Muscle layer of duodenum (tissue), 2 donors: ENCODE measurements around the gene MUL1.

ENCODE experiments used
- H3K27ac ChIP-seq: one replicate; pipeline ENCODE4 v1.7.0; 2013; ENCODE audit warnings: mild to moderate bottlenecking, low read length
- H3K27me3 ChIP-seq: one replicate; pipeline ENCODE4 v1.7.0; 2013; ENCODE audit warnings: low read depth, mild to moderate bottlenecking, control low read depth, low read length
- H3K36me3 ChIP-seq, 2 donors: one replicate each; pipeline ENCODE4 v1.7.0; 2013; ENCODE audit warnings: low read length in 2 of 2, control low read depth in 1 of 2, mild to moderate bottlenecking in 1 of 2; ENCODE audit not compliant: insufficient read depth in 2 of 2, control insufficient read depth in 1 of 2
- H3K4me1 ChIP-seq, 2 donors: one replicate each; pipeline ENCODE4 v1.7.0; 2013; ENCODE audit warnings: low read length in 2 of 2, mild to moderate bottlenecking in 2 of 2, control low read depth in 1 of 2, moderate library complexity in 1 of 2; ENCODE audit not compliant: insufficient read depth in 2 of 2, control insufficient read depth in 1 of 2
- H3K4me3 ChIP-seq, 2 donors: one replicate each; pipeline ENCODE4 v1.7.0; 2013; ENCODE audit warnings: low read length in 2 of 2, low read depth in 1 of 2, mild to moderate bottlenecking in 1 of 2
- H3K9me3 ChIP-seq, 2 donors: one replicate each; pipeline ENCODE4 v1.7.0; 2013; ENCODE audit warnings: low read length in 2 of 2, control low read depth in 1 of 2, mild to moderate bottlenecking in 1 of 2; ENCODE audit not compliant: control insufficient read depth in 1 of 2
- donor health status: healthy.

MUL1 gene

GRCh38 chr1:20494609-20495311, 13.2 kb downstream of the MUL1 start:
- no peak overlapping the region for H3K27ac ChIP-seq
- H3K4me3 ChIP-seq = no peak overlapping the region

GRCh38 chr1:20493839-20494608, 13.9 kb downstream of the MUL1 start:
- Histone ChIP-seq H3K27ac (no peak overlapping the region), H3K4me1 (peaks cover 11 to 14% of the 10 kb centered on the region in 2 donors), H3K36me3 (peaks cover 5 to 24% of the 10 kb centered on the region in 2 donors), H3K4me3 (peak overlapping the region in 1 of 2 donors; percentile 11), H3K9me3 (no peaks in the 10 kb centered on the region), H3K27me3 (no peaks in the 10 kb centered on the region)

More at GRCh38 chr1:20494609-20495311, 13.2 kb downstream of the MUL1 start:
- Histone ChIP-seq H3K4me1 (peaks cover 11 to 14% of the 10 kb centered on the region in 2 donors), H3K27me3 (no peaks in the 10 kb centered on the region), H3K36me3 (peaks cover 12 to 32% of the 10 kb centered on the region in 2 donors), H3K9me3 (no peaks in the 10 kb centered on the region)

GRCh38 chr1:20493309-20493708, 14.6 kb downstream of the MUL1 start:
- H3K36me3 ChIP-seq = peaks cover 0 to 17% of the 10 kb centered on the region in 2 donors
- H3K4me1 ChIP-seq = peaks cover 11 to 14% of the 10 kb centered on the region in 2 donors
- H3K4me3 ChIP-seq = no peak overlapping the region
- no peaks in the 10 kb centered on the region for H3K9me3 ChIP-seq
- H3K27me3 ChIP-seq = no peaks in the 10 kb centered on the region
- no peak overlapping the region for H3K27ac ChIP-seq

- H3K27ac ChIP-seq = no peak overlapping the region
These were observed 15.2 kb downstream of the MUL1 start for GRCh38 chr1:20492751-20493150.

GRCh38 chr1:20491866-20492265, 16.1 kb downstream of the MUL1 start:
- peaks cover 11 to 15% of the 10 kb centered on the region in 2 donors for H3K4me1 ChIP-seq
- no peak overlapping the region for H3K27ac ChIP-seq
- H3K36me3 ChIP-seq = peaks cover 0 to 6% of the 10 kb centered on the region in 2 donors
- H3K27me3 ChIP-seq = no peaks in the 10 kb centered on the region
- no peak overlapping the region for H3K4me3 ChIP-seq
- no peaks in the 10 kb centered on the region for H3K9me3 ChIP-seq

More at GRCh38 chr1:20492751-20493150, 15.2 kb downstream of the MUL1 start:
- Histone ChIP-seq H3K4me3 (no peak overlapping the region), H3K4me1 (peaks cover 11 to 14% of the 10 kb centered on the region in 2 donors), H3K27me3 (no peaks in the 10 kb centered on the region), H3K36me3 (peaks cover 0 to 11% of the 10 kb centered on the region in 2 donors), H3K9me3 (no peaks in the 10 kb centered on the region)

GRCh38 chr1:20491178-20491577, 16.8 kb downstream of the MUL1 start:
- no peaks in the 10 kb centered on the region for H3K27me3 ChIP-seq
- H3K4me1 ChIP-seq = peaks cover 11 to 22% of the 10 kb centered on the region in 2 donors
- no peak overlapping the region for H3K27ac ChIP-seq
- no peak overlapping the region for H3K4me3 ChIP-seq
- H3K36me3 ChIP-seq = no peaks in the 10 kb centered on the region
- no peaks in the 10 kb centered on the region for H3K9me3 ChIP-seq

- H3K27me3 ChIP-seq = no peaks in the 10 kb centered on the region
- no peaks in the 10 kb centered on the region for H3K9me3 ChIP-seq
- peaks cover 0 to 32% of the 10 kb centered on the region in 2 donors for H3K4me1 ChIP-seq
- no peaks in the 10 kb centered on the region for H3K36me3 ChIP-seq
- H3K4me3 ChIP-seq = no peak overlapping the region
- H3K27ac ChIP-seq = no peak overlapping the region
These were observed 20.7 kb downstream of the MUL1 start for GRCh38 chr1:20487236-20487590.

- peaks cover 0 to 35% of the 10 kb centered on the region in 2 donors for H3K4me1 ChIP-seq
- no peak overlapping the region for H3K27ac ChIP-seq
- H3K4me3 ChIP-seq = peak overlapping the region; percentile 50 to 73
- H3K9me3 ChIP-seq = no peaks in the 10 kb centered on the region
- no peaks in the 10 kb centered on the region for H3K36me3 ChIP-seq
- H3K27me3 ChIP-seq = no peaks in the 10 kb centered on the region
These were observed 21.3 kb downstream of the MUL1 start for GRCh38 chr1:20486457-20487235.

- H3K27me3 ChIP-seq = no peaks in the 10 kb centered on the region
These were observed 22.2 kb downstream of the MUL1 start, which contains the start of gene CAMK2N1 for GRCh38 chr1:20485527-20486456. TSS of gene CAMK2N1 (minus strand) at chr1:20486210. CDS start at chr1:20485379, 831 bp downstream.

More at GRCh38 chr1:20485527-20486456, 22.2 kb downstream of the MUL1 start, which contains the start of gene CAMK2N1:
- H3K36me3 ChIP-seq = no peaks in the 10 kb centered on the region
- H3K9me3 ChIP-seq = no peaks in the 10 kb centered on the region
- H3K4me1 ChIP-seq = peaks cover 0 to 35% of the 10 kb centered on the region in 2 donors
- peak within 1 kb of the TSS; percentile 88 for H3K27ac ChIP-seq
- peak within 1 kb of the TSS; percentile 74 to 87 for H3K4me3 ChIP-seq
